ENCODE results near the gene FCGR1A.
"Not testable (repeated sequence)": the region's sequence is repeated elsewhere in the genome, so short reads cannot be mapped to it uniquely, and the experiment has no call there.

The FCGR1A gene

DNA sequence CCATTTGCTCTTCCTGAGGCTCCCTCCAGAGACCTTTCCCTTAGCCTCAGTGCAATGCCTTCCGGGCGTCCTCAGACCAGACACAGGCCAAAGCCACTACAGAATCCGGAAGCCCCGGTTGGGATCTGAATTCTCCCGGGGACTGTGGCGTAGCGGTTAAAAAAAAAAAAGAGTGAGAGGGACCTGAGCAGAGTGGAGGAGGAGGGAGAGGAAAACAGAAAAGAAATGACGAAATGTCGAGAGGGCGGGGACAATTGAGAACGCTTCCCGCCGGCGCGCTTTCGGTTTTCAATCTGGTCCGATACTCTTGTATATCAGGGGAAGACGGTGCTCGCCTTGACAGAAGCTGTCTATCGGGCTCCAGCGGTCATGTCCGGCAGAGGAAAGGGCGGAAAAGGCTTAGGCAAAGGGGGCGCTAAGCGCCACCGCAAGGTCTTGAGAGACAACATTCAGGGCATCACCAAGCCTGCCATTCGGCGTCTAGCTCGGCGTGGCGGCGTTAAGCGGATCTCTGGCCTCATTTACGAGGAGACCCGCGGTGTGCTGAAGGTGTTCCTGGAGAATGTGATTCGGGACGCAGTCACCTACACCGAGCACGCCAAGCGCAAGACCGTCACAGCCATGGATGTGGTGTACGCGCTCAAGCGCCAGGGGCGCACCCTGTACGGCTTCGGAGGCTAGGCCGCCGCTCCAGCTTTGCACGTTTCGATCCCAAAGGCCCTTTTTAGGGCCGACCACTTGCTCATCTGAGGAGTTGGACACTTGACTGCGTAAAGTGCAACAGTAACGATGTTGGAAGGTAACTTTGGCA is 50.0 kb downstream of the FCGR1A start:
- in situ Hi-C loops (cut with MboI; ENCODE audit: low sequenced_read_pairs), result not testable (repeated sequence)

DNA sequence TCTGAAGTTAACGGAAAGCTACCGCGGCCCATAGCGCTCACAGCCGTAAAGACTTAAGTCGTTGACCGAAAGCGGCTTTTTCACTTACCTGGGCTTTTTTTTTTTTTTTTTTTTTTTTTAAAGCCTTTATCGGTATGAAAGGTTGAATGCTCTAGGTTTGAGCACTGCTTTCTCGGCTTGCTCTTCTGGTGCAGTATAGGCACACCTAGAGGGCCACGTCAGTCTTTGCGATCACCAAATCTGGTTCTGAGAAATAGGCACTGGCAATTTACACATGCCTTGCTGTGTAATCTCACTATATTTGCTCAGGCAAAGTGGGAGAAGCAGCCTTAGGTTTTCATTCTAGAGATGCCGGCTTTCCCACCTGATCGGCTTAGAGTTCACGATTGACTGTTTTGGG is 50.6 kb downstream of the FCGR1A start:
- in situ Hi-C loops (cut with MboI; ENCODE audit: low sequenced_read_pairs), result not testable (repeated sequence)

- in situ Hi-C loops (cut with MboI; ENCODE audit: low sequenced_read_pairs), result not testable (repeated sequence)
Measured at GRCh38 chr1:149841149-149841548, 58.7 kb downstream of the FCGR1A start.

All from hTERT RPE-1 (cell line).